ENCODE results near the gene EPO.

Gene EPO

DNA sequence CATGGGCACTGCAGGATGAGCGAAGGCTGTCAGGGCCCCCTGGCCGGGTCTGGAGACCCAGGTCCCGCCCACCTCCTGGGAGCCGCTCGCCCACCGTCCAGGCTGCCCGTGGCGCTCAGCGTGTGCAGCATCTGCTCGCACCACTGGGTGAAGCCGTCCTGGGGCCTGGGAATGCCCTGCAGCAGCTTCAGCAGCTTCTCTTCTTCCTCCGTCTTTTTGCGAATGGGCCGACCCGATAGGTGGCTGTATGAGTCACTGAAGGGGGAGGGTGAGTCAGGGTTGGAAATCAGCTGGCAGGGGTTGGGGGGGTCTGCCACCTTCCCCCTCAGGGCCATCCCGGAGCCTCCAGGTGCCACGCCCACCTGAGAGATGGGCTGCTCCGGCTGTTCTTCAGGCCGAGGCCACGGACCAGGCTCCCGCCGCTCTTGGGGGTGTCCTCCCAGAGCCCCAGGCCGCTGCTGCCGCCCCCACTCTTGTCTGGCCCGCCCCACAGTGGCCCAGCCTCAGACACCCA lies 38.0 kb upstream of the EPO start:
- in situ Hi-C loops (cut with HindIII; ENCODE audit: low pct_ligation_motif_present, low pct_unique_long_range_greater_than_20kb, low sequenced_read_pairs) = no loop called here
- DNase-seq = no peak

DNA sequence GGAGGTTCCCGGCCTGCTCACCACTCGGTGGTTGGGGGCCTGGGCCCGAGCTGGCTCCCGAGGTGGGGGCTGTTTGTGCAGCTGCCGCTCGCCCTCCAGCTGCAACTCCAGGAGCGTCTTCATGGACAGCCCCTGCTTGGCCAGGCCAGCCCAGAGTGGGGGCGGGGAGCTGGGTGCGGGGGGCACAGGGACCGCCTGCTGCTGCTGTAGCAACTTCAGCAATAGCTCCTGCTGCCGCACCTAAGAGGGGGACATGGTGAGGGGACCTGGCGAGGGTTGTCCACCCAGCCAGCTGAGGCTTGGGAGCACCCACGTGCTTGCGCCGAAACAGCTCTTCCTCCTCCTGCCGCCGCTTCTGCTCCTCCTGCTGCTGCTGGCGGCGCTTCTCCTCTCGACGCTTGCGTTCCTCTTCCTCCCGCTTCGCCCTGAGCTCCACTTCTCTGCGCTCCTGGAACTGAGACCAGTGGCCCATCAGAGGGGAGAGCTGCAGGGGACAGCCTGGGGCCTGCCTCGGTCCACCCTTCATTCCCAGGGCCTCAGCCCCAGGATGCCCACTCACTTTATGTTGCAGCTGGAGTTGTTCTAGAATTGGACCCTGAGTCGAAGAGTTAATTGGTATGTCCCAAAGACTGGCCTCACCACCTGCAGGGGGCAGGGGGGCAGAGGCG lies 37.1 kb upstream of the EPO start:
- in situ Hi-C loops (cut with HindIII; ENCODE audit: low pct_ligation_motif_present, low pct_unique_long_range_greater_than_20kb, low sequenced_read_pairs) = no loop called here
- DNase-seq = no peak

DNA sequence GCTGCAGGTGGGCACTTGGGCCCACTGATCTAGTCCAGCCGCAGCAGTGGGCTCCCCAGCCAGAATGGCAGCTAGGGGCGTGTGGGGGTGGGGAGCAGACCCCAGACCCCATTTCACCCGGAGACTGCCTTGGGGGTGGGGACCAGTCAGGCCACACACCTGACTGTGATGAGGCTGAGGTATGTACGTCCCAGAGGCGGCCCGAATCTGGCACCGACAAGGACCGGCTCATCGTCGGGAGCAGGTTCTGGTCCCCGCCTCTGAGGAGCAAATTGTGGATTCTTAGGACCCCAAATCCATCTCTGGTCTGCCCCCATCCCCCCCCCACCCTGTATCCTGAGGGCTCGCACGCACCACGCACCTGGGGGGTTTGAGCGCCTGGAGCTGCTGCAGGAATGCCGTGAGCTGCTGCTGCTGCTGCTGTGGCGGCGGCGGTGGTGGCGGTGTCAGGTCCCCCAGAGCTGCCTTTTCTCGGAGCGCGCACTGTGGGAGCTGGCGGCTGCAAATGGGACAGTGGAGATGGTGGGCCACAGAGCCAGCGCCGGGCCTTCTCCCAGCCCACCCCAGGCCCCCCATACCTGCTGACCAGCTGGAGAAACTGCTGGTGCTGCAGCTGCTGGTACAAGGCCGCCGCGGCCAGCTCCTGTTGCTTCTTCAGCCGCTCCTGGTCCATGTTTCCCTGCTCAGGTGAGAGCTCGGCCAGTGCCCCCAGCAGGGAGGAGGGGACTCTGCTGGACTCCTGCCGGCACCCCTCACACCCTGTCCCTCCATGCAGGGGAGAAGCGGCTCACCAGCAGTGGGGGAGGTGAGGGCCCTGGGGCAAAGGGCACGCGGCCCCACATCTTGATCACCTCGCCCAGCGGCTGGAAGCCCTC lies 36.4 kb upstream of the EPO start:
- in situ Hi-C loops (cut with HindIII; ENCODE audit: low pct_ligation_motif_present, low pct_unique_long_range_greater_than_20kb, low sequenced_read_pairs) = no loop called here
- no peak for DNase-seq

DNA sequence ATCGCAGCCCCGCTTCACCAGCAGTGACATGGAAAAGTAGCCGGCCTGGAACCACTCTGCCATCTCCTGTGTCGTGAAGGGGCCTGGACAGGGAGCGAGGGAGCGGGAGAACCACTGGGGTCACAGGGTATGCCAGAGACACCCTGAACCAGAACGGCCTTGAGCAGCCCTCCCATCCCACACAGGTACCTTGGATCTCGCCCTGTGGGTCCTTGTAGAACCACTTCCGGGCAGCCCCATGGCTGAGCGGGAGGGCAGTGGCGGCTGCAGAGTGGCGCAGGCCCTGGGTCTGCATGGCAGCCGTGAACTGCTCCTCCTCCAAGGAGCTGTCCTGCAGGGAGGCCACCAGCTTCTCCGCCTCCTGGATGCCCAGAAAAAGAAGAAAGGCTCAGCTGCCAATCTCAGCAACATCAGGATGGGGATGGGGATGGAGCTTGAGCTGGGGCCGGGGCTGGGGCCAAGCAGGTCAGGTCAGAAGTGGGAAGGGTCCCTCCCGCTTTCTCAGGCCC lies 35.7 kb upstream of the EPO start:
- DNase-seq = no peak
- in situ Hi-C loops (cut with HindIII; ENCODE audit: low pct_ligation_motif_present, low pct_unique_long_range_greater_than_20kb, low sequenced_read_pairs) = no loop called here

DNA sequence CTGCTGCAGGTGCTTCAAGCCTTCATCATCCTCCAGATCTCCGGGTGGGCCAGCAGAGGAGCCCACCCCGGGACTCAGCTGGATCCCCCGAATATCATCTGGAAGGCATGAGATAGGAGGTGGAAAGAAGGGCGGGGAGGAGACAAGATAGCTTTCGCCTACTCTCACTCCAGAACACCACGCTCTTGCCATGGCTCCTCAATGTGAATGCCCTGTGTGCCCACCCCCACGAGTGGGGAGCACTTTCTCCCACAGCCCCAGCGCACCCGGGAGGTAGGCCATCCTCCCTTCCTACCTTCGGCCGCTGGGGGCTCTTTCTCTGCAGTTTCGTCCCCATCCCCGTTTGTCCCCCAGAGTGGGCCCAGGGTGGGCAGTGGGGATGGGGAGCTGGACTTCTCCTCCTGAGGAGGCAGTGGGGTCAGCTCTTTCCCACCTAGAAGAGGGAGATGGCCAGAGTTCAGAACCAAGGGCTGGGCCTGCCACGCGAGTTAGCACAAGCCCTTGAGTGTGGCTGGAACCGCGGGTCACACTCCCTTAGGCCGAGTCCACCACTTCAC lies 35.1 kb upstream of the EPO start:
- in situ Hi-C loops (cut with HindIII; ENCODE audit: low pct_ligation_motif_present, low pct_unique_long_range_greater_than_20kb, low sequenced_read_pairs) = no loop called here
- DNase-seq = no peak

DNA sequence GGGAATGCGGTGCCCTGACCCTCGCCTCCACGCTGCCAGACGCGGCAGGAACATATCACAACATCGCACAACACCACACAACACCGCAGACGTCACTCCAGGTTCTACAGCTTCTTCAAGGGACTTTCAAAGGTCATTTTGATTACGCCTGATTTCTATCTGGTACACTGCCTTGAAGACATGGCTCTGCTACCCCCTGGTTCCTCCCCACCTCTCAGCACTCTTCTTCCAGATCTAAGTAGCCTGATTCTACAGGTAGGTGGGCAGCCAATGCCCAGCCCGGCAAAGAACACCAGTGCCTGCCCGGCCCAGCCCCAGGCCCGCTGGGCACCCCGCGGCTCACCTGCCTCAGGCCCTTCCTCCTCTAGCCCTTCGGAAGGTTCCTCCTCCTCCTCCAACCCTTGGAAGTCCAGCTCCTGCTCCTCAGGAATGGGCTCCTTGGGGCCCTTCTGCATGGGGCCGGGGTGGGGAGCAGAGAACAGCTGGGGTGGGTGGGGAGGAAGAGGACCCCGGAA lies 34.6 kb upstream of the EPO start:
- in situ Hi-C loops (cut with HindIII; ENCODE audit: low pct_ligation_motif_present, low pct_unique_long_range_greater_than_20kb, low sequenced_read_pairs) = no loop called here

DNA sequence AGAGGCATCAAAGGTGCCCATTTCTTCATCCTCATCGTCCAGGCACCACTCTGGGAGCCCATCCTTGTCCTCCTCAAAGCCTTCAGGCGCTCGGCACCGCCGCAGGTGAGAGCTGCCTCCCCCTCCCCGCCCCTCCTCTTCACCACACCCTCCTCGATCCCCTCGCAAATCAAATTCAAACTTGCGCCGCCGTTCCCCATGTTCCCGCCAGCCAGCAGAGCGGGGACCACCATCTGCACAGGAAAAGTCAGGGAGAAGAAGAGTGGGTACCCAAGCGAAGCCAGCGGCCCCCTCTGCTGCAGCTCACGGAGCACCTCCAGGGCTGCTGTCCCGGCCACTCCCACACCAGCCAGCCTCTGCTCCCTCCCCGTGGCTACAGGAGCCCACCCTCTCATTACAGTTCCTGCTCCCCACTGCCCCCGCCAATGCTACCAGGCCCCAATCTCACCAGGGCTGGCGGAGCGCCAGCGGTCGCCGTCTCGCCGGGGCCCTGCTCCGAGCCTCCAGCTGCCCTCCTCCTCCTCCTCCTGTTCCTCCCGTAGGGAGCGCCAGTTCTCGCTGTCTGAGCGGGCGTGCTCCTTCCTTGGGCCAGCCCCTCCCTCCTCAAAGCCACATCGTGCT lies 34.0 kb upstream of the EPO start:
- DNase-seq = no peak
- in situ Hi-C loops (cut with HindIII; ENCODE audit: low pct_ligation_motif_present, low pct_unique_long_range_greater_than_20kb, low sequenced_read_pairs) = no loop called here

More for the DNA sequence above, 34.6 kb upstream of the EPO start:
- no peak for DNase-seq

DNA sequence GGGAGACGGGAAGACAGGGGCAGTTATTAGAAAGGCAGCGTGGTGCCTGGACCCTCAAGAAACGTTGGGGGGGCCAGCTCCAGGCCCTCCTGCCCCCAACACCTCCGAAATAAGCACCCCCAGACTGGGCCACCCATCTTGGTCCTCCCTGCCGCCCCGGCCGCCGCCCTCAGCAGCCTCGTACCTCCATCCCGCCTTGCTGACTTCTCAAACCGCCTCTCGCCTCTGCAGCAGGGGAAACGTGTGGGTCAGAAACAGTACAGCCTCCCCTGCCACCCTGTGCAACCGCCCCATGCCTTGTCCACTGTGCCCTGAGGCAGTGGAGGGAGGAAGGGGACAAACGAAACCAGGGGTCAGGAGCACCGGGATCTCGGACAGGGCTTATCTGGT lies 33.5 kb upstream of the EPO start:
- in situ Hi-C loops (cut with HindIII; ENCODE audit: low pct_ligation_motif_present, low pct_unique_long_range_greater_than_20kb, low sequenced_read_pairs) = no loop called here
- no peak for DNase-seq

DNA sequence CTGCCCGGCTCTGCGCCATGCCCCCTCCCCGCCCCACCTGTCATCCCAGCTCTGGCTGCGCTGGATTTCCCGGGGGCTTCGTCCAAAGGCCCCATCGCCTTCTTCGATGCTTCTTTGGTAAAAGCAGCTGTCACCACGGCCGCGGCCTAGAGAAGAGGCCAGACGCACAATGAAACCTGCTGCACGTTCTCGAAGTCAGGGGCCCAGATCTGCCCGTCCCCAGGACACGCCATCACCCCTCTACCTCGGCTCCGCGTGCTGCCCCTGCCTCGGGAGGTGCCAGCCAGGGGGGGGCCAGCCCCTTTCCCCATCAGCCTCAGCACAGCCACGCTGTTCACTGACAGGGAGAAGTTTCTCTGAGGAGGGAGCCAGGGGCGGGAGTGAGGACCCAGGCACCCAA lies 33.0 kb upstream of the EPO start:
- DNase-seq = no peak
- in situ Hi-C loops (cut with HindIII; ENCODE audit: low pct_ligation_motif_present, low pct_unique_long_range_greater_than_20kb, low sequenced_read_pairs) = no loop called here

DNA sequence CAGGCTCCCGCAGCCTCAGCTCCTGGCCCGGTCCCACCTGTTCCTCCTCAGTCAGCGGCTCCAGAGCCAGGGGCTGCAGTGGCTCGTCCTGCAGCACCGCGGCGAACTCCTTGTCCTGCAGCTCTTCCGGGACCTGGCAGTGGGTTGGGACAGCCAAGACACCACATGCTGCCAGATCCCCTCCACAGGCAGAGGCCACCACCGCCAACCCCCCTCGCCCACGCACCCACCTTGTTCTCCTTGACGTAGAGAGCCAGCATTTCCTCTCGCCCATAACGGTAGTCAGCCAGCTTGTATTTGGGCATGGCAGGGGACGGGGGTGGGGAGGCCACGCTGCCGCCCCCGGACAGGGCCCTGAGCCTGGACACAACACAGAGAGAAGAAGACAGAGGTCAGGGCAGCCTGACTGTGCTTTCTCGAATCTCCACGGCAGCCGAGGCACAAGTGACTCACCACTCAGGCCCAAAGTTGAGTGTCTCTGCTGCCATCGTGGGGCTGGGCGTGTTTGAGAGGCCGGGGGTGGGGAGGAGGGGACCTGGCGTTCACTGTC lies 32.4 kb upstream of the EPO start:
- in situ Hi-C loops (cut with HindIII; ENCODE audit: low pct_ligation_motif_present, low pct_unique_long_range_greater_than_20kb, low sequenced_read_pairs) = no loop called here
- no peak for DNase-seq

DNA sequence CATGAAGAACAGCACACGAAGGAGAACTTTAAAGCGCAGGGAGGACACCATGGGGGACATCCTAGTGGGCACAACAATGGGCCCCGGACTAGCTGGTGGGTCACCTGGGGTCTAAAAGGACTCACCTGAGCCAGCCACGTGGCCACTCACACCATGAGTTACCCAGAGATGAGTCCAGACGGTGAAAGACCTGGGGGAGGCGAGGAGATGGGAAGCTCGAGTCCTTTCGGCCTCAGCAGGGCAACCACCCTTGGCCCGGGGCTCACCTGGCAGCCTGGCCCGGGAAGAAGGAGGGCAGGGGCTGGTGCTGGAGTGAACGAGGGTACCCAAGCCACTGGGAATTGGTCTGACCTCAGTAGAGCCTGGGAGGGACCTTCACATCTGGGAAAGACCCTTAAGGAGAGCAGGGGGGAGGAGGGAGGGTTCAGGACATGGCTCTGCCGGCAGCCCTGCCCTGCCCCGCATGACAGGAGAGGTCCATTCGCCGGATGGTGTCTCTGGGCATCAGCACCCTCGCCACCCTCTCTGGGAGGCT lies 31.9 kb upstream of the EPO start:
- in situ Hi-C loops (cut with HindIII; ENCODE audit: low pct_ligation_motif_present, low pct_unique_long_range_greater_than_20kb, low sequenced_read_pairs) = no loop called here
- DNase-seq = no peak

DNA sequence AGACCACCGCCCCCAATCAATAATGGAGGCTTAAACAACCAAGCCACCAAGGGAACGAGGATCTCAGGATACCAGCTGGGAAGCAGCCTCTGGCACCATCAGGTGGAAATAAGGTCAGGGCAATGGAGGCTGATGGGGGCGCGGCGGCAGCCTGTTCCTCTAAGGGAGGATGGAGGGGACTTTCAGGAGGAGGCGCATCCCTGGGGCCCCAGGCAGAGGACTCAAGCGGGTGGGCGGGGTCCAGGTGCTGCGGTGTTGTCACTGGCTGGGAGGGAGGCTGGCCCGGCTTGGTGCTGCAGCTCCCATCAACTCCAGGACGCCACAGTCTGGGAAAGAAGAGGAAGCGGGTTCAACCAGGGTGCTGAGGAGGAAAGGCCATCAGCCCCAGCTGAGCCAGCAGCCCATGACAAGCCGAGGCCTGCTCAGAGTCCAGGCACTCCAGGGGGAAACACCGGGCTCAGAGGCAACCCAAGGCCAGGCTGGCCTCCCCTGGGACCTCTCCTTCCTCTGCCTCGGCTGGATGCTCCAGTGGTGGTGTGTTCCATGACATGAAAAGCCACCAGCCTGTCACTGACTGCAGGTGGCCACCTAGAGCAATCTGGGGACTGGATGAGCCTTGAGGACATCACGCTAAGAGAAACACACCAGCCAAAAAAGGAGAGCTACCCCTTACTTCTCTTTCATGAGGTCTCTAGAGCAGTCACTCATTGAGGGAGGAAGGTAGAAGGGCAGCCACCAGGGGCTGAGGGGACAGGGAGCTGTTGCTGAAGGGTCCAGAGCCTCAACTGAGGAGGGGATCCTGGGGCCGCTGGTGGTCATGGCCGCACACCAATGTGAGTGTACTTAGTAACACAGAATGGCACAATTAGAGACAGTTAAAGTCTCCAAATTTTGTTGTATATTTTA lies 30.8 kb upstream of the EPO start:
- DNase-seq = no peak
- in situ Hi-C loops (cut with HindIII; ENCODE audit: low pct_ligation_motif_present, low pct_unique_long_range_greater_than_20kb, low sequenced_read_pairs) = no loop called here

DNA sequence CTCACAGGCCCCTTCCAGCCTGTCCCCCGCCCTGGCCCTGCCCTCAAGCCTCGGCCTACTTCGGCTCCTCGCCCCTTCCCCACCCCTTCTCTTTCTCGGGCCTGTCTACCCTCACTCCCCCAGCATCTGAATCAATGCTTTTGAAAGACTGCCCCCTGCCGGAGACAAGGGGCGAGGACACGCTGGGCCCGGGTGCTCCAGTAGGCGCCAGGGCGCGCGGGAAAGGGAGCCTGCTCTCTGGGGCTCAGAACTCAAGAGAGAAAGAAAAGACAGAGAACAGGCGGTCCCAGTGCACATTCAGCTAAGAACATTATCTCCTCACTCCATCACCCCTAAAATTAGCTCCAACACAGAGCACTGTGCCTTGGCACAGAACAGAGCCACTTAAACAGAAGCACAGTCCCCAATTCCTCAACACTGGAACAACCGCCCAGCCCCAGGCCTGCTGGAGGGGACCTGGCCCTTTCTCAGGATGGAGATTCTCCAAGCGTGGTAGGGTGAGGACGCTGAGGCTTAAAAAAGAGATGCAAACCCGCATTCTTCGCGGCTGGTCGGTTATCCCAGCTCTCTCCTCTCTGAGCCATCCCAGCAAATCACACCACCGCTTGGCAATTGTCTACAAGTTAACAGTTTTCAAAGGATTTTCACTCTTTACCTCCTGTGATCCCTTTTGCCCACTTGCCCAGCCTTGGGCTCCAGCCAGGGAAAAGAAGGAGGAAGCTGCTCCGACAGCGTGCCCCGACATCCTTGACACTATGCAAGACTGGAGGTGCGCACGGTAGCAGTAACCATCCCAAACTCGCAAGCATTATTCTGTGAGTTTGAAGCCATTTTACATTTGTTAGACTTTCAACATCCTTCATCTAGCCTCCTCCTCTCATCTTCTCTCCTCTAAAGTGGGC lies 28.3 kb upstream of the EPO start:
- DNase-seq = peak; percentile 84
- in situ Hi-C loops (cut with HindIII; ENCODE audit: low pct_ligation_motif_present, low pct_unique_long_range_greater_than_20kb, low sequenced_read_pairs) = no loop called here

DNA sequence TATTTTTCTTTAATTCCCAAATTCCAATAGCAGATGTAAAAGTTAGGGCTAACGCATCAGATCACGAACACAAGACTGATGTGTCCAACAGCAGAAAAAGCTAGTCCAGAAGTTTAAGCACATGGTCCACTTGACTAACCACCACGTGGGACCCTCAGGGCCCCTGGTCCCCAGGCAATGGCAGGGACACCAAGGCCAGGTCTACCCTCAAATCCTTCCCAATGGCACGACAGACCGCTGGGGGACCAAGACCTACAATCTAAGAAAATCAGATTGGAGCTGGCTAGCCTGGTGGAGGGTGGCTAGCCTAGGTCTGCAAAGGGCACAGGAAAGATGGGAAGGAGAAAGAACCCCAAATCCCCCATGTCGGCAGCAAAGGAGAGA lies 27.7 kb upstream of the EPO start:
- in situ Hi-C loops (cut with HindIII; ENCODE audit: low pct_ligation_motif_present, low pct_unique_long_range_greater_than_20kb, low sequenced_read_pairs) = no loop called here
- DNase-seq = no peak

DNA sequence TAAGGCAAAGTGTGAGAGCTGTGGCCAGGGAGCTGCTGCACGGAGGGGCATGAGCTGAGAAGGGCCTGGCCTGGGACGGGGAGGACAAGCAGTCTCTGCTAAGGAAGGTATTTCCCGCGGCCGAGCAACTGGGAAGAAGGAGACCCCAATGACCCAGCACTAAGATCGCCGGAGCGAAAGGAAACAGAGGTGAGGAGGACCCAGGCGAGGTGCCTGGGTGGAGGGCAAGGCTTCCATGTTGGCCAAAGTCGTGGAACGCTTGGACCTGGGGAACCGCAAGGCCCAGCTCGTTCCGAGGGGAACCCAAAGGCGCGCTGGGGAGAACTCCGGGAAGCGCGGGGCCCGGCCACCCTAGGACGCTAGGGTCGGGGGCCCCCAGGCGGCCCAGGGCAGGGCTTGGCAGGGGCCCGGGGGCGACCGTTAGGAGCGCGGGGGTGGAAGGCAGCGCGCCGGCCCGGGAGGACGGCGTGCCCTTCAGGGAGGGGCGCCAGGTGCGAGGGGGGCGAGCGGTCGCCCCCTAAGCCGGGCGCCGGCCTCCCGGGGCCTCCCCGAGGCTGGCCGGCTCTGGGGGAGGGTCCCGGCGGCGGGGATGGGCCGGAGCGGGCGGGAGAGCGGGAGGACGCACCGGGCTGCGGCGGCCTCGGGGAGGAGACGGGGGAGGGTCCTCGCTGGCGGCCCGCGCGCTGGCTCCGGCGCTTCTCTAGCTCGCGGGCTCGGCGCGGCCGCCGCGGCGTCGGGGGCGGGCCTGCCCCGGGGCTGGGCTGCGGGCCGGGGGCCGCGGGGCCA lies 26.8 kb upstream of the EPO start:
- in situ Hi-C loops (cut with HindIII; ENCODE audit: low pct_ligation_motif_present, low pct_unique_long_range_greater_than_20kb, low sequenced_read_pairs) = no loop called here
- DNase-seq = no peak

All from ACHN (cell line).